Cardiac muscle cell (in vitro differentiated cells and primary cell): ENCODE data around the gene ADAR. TPM values are rescaled to one million over a fixed set of nuclear protein-coding genes. Genes with fewer than 3 reads are reported as not detected.

Experiments used
- DNase-seq, 2 donors: peaks; one replicate each; pipeline versions ENCODE4 v3.0.0 to v3.0.0-alpha.2; 2010 to 2017; ENCODE audit warnings: low read depth in 1 of 2, low spot score in 1 of 2
- H3K27ac ChIP-seq: fragments of 200-600 bp; sonication (generic); 2 replicates; pipeline ENCODE4 v1.5.1; 2016
- H3K27me3 ChIP-seq: fragments of 200-600 bp; sonication (generic); 2 replicates; pipeline ENCODE4 v1.6.0; 2016; ENCODE audit warnings: control low read depth
- H3K36me3 ChIP-seq: fragments of 200-600 bp; sonication (generic); 2 replicates; pipeline ENCODE4 v1.5.1; 2016; ENCODE audit warnings: control low read depth
- H3K4me1 ChIP-seq: fragments of 200-600 bp; sonication (generic); 2 replicates; pipeline ENCODE4 v1.8.1; 2017; ENCODE audit warnings: low read depth, mild to moderate bottlenecking, mixed run types
- H3K4me3 ChIP-seq: fragments of 200-600 bp; sonication (generic); 2 replicates; pipeline ENCODE4 v1.5.1; 2016; ENCODE audit warnings: mild to moderate bottlenecking
- H3K9me3 ChIP-seq: fragments of 200-600 bp; sonication (generic); 2 replicates; pipeline ENCODE4 v1.5.1; 2017; ENCODE audit warnings: low read depth, mild to moderate bottlenecking, control low read depth
- polyA plus RNA-seq: library from polyadenylated mRNA; unstranded; fragments of >200 nt; fragmentation: Nextera tagmentation; extraction: Ambion mirVana; gene quantifications from 2 replicates; pipeline ENCODE4 v1.2.1, GENCODE V29; 2016
- total RNA-seq: library from RNA; depleted of rRNA; stranded (reverse); fragments of >200 nt; gene quantifications from 2 replicates; pipeline ENCODE4 v1.2.3, GENCODE V29; 2016
- TF ChIP-seq, protein P1 (sequence below): IDR thresholded peaks from 2 replicates; pipeline ENCODE4 v1.5.1; 2012; ENCODE audit warnings: low read depth, mild to moderate bottlenecking, low read length

The ADAR gene
- total and polyA plus RNA-seq, 2 experiments from 2014 or later = 47.5 to 74.3 TPM

DNA sequence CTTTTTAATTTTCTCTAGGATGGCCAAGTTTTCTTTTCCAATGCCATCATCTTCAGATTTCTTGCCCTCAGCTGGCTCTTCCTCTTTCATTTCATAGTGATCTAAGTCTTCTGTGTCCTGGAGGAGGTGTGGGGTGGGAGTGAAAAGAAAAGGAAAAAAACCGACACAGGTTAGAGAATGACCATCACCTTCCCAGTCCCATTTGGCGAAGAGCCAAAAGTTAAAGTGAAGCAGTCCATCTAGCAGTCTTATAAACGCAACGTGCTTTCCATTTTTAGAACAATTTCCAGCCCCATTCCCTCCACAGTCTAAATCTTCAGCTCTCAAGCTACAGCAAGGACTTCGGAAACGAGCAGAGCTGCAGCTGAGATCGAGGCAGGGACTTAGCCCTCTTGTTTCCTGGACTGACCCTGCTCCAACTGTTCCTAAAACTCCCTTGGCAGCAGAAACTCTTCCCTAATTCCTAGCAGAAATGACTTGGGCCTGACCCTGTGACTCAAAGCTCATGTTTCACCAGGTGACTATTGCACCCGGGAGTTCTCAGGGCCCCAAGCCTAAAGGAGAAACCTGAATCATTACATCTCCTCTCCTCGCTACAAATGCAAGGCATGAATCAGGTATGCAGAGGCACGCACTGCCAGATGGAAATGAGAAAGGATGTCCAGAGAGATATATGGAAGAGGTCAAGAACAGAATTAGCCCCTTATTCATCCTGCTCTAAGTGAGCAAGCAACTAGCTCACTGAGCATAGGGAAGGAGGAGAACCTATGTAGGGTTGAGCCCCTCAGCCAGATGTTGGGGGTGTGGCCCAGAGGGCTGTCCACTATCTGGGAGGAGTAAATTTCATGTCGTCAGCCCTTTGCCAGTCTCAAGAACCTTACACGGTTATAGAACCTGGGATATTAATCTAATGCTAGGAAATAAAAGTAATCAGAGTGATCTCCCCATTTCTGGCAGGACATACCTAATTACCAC, 54.6 kb downstream of the ADAR start:
- Histone ChIP-seq H3K27me3 (no peaks in the 10 kb centered on the region), H3K36me3 (peaks cover 62% of the 10 kb centered on the region), H3K4me3 (no peak overlapping the region), H3K27ac (no peak overlapping the region), H3K4me1 (peaks cover 17% of the 10 kb centered on the region), H3K9me3 (no peaks in the 10 kb centered on the region)
- TF ChIP-seq, protein P1, sequence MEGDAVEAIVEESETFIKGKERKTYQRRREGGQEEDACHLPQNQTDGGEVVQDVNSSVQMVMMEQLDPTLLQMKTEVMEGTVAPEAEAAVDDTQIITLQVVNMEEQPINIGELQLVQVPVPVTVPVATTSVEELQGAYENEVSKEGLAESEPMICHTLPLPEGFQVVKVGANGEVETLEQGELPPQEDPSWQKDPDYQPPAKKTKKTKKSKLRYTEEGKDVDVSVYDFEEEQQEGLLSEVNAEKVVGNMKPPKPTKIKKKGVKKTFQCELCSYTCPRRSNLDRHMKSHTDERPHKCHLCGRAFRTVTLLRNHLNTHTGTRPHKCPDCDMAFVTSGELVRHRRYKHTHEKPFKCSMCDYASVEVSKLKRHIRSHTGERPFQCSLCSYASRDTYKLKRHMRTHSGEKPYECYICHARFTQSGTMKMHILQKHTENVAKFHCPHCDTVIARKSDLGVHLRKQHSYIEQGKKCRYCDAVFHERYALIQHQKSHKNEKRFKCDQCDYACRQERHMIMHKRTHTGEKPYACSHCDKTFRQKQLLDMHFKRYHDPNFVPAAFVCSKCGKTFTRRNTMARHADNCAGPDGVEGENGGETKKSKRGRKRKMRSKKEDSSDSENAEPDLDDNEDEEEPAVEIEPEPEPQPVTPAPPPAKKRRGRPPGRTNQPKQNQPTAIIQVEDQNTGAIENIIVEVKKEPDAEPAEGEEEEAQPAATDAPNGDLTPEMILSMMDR = no peak
- no peak for DNase-seq

DNA sequence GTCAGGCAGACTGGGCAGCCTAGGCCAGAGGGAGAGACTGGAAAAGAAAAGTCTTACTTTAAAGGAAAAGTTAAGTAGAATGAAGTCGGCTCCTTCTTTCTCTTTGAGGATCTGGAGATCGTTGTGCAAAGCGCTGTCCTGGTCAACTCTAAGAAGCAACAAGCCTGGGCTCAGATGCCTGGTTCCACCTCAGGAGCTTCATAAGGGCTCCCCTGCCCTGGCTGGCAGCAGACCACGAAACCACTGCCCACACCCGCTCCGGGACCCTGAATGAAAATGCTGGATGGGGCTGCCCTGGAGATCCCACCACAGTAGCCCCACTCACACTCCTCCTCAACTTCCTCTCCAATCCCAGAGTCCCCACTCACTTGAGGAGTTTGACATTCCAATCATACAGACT, 56.0 kb downstream of the ADAR start:
- TF ChIP-seq, protein P1 = no peak
- Histone ChIP-seq H3K4me1 (peaks cover 15% of the 10 kb centered on the region), H3K27me3 (no peaks in the 10 kb centered on the region), H3K27ac (no peak overlapping the region), H3K4me3 (no peak overlapping the region), H3K36me3 (peaks cover 62% of the 10 kb centered on the region), H3K9me3 (no peaks in the 10 kb centered on the region)
- DNase-seq = no peak

DNA sequence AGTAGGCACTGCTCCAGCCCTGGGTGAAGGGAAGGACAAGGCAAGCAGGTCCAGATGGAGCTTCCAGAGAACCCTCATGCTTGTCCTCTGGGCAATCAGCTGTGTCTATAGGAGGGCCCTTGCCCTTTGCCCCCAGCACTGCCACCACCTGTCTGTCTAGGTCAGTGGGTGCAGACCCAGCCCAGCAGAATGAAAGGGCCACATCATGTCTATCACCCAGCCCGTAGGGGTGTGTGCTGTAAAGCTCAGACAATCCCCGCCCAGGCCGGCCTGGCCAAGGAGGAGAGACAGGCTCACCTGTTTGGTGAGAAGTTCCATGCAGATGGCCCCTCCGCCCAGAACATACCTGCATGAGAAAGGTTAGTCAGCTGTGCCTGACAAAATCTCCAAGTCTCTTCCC, 56.5 kb downstream of the ADAR start:
- no peak overlapping the region for H3K4me3 ChIP-seq
- H3K4me1 ChIP-seq = peaks cover 9% of the 10 kb centered on the region
- TF ChIP-seq, protein P1 = no peak
- no peak overlapping the region for H3K27ac ChIP-seq
- H3K36me3 ChIP-seq = peaks cover 62% of the 10 kb centered on the region
- no peaks in the 10 kb centered on the region for H3K27me3 ChIP-seq
- DNase-seq = no peak
- H3K9me3 ChIP-seq = no peaks in the 10 kb centered on the region

DNA sequence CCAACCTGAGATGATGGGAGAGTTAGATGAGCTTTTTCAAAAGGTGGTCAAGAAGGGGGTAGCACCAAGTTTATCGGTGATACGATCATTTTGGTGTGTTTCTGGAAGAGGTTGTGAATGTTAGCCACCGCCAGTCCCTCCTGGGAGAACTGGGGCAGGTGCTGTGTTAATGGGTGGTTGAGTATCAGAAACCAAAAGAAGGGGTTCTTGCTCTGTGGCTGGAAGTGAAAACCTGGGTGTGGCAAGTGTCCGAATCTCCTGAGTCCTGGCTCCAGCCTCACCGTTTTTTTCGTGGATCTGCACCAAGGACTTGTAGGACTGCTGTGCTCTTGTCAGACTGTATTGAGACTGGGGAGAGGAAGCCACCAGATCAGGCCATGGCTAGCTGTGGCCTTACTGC, 57.3 kb downstream of the ADAR start:
- Histone ChIP-seq H3K4me3 (no peak overlapping the region), H3K27ac (no peak overlapping the region), H3K4me1 (peaks cover 5% of the 10 kb centered on the region), H3K36me3 (peaks cover 61% of the 10 kb centered on the region), H3K9me3 (no peaks in the 10 kb centered on the region), H3K27me3 (no peaks in the 10 kb centered on the region)
- TF ChIP-seq, protein P1 = no peak
- DNase-seq = no peak

DNA sequence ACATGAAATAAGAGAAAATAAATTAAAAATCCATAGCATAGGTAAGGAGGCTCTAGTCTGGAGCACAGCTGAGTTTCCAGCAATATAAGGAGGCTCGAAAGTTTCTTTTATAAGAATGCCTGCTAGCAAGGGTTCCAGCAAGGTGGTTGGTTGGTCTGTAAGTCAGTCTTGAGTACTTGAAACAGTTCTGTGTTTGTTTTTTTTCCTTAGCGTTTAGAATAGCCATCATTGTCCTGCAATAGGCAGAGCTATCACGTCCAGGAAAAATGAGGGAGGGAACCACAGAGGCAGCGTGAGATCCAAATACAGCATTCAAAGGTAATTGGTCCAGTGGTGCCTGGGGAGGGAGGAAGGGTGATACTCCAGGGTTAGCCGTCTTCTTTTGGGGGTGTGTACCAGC, 57.9 kb downstream of the ADAR start:
- H3K4me1 ChIP-seq = peaks cover 5% of the 10 kb centered on the region
- no peak overlapping the region for H3K27ac ChIP-seq
- no peaks in the 10 kb centered on the region for H3K9me3 ChIP-seq
- TF ChIP-seq, protein P1 = no peak
- no peak overlapping the region for H3K4me3 ChIP-seq
- no peaks in the 10 kb centered on the region for H3K27me3 ChIP-seq
- DNase-seq = no peak
- H3K36me3 ChIP-seq = peaks cover 55% of the 10 kb centered on the region
